ENCODE measurements around the gene PKN2. TPM values are rescaled to one million over a fixed set of nuclear protein-coding genes. Genes with fewer than 3 reads are reported as not detected.

The PKN2 gene
- total RNA-seq, 2 experiments from 2014 or later: 25.5 to 25.9 TPM

DNA sequence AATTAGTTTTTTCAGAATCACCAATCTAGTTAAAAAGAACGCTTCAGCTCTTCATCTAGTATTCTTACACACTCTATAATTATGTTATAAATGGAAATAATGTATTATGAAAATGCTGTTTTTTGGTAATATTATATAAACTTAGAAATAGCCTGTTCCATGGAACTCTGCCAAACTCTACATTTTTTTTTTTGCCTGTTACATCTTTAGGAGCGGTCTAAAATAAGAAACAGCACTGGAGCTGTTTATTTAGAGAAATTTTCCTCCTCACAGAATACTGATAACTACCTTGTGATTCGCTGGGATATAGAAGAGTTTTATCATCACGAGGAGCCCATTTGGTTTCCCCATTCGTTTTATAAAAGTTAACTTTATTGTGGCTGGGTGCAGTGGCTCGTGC lies 58.5 kb downstream of the PKN2 start:
- Mint-ChIP-seq H3K36me3 (ENCODE audit: low read depth) (peaks cover 23% of the 10 kb centered on the region), H3K9me3 (no peaks in the 10 kb centered on the region), H3K4me3 (no peak overlapping the region), H3K27ac (no peak overlapping the region), H3K27me3 (no peaks in the 10 kb centered on the region), H3K4me1 (peaks cover 10% of the 10 kb centered on the region)
- no peak for DNase-seq
- ChIA-PET POLR2A (interaction anchor here (0.7 kb wide), 1 partner anchor 17 kb away, joined by 3 read pairs; no protein-coding TSS in a partner anchor), CTCF (no interaction called here)

DNA sequence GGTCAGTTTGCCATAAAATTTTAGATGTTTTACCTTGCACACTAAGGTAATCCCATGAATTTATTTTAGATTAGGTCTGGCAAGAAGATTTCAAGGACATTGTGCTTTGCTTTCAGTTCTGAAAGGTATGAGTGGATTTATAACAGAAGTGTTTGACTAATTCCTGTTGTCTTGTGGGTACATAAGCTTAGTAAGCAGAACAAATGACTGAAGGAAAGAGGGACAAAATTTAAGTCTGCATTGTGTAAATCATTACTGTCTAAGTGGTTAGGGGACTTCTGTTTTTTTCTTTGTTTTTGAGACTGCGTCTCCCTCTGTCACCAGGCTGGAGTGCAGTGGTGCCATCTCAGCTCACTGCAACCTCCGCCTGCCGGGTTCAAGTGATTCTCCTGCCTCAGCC lies 60.1 kb downstream of the PKN2 start:
- no peak for DNase-seq
- POLR2A ChIA-PET: interaction anchor here (0.6 kb wide), 1 partner anchor 8 kb away, joined by 4 read pairs; no protein-coding TSS in a partner anchor
- Mint-ChIP-seq H3K27ac (no peak overlapping the region), H3K36me3 (ENCODE audit: low read depth) (peaks cover 23% of the 10 kb centered on the region), H3K27me3 (no peaks in the 10 kb centered on the region), H3K4me3 (no peak overlapping the region), H3K4me1 (peaks cover 10% of the 10 kb centered on the region), H3K9me3 (no peaks in the 10 kb centered on the region)
- CTCF ChIA-PET: no interaction called here

DNA sequence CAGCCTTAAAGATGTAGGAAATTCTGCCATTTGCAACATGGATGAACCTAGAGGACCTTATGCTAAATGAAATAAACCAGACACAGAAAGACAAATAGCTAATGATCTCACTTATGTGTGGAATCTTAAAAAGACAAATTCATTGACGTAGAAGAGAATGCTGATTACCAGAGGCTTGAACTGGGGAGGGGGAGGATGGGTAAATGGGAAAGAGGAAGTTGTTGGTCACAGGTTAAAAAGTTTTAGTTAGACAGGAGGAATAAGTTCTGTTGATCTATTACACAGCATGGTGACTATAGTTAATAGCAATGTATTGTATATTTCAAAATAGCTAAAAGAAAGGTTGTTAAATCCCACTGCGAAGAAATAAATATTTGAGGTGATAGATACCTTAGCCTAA lies 62.8 kb downstream of the PKN2 start:
- no peak overlapping the region for H3K4me3 Mint-ChIP-seq
- H3K36me3 Mint-ChIP-seq (ENCODE audit: low read depth): peaks cover 20% of the 10 kb centered on the region
- POLR2A ChIA-PET: no interaction called here
- H3K27ac Mint-ChIP-seq: no peak overlapping the region
- H3K27me3 Mint-ChIP-seq: no peaks in the 10 kb centered on the region
- no peaks in the 10 kb centered on the region for H3K9me3 Mint-ChIP-seq
- DNase-seq: no peak
- CTCF ChIA-PET: no interaction called here
- peaks cover 7% of the 10 kb centered on the region for H3K4me1 Mint-ChIP-seq

DNA sequence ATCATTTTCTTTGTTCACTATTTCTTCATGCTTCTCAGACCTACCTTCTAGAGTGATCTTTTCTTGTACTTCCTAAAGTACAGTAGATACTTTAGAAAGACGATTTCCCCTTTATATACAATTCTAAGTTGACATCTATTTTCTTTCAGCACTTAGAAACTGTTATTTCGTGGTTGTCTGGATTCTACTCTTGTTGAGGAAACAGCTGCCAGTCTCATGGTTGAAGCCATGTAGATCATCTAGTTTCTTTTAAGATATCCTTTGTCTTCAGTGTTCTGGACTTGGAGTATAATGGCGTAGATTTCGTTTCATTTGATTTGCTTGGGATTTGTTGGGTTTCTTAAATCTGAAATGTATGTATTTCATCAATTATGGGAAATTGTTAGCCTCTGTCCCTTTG lies 67.6 kb downstream of the PKN2 start:
- H3K27ac Mint-ChIP-seq: no peak overlapping the region
- peaks cover 17% of the 10 kb centered on the region for H3K36me3 Mint-ChIP-seq (ENCODE audit: low read depth)
- H3K4me1 Mint-ChIP-seq: no peaks in the 10 kb centered on the region
- CTCF ChIA-PET: no interaction called here
- H3K27me3 Mint-ChIP-seq: no peaks in the 10 kb centered on the region
- no peaks in the 10 kb centered on the region for H3K9me3 Mint-ChIP-seq
- POLR2A ChIA-PET: no interaction called here
- H3K4me3 Mint-ChIP-seq: no peak overlapping the region
- DNase-seq: no peak

DNA sequence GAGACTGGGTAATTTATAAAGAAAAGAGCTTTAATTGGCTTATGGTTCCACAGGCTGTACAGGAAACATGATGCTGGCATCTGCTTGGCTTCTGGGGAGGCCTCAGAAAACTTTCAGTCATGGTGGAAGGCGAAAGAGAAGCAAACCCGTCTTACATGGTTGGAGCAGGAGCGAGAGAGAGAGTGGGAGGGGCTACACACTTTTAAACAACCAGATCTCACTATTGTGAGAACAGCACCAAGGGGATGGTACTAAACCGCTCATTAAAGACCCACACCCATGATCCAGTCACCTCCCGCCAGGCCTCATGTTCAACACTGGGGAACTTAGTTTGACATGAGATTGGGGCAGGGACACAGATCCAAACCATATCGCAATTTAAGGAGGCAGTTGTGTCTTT lies 69.4 kb downstream of the PKN2 start:
- Mint-ChIP-seq H3K27me3 (no peaks in the 10 kb centered on the region), H3K36me3 (ENCODE audit: low read depth) (peaks cover 16% of the 10 kb centered on the region), H3K4me1 (no peaks in the 10 kb centered on the region), H3K9me3 (no peaks in the 10 kb centered on the region), H3K27ac (no peak overlapping the region), H3K4me3 (no peak overlapping the region)
- ChIA-PET CTCF (no interaction called here), POLR2A (no interaction called here)
- DNase-seq: no peak

DNA sequence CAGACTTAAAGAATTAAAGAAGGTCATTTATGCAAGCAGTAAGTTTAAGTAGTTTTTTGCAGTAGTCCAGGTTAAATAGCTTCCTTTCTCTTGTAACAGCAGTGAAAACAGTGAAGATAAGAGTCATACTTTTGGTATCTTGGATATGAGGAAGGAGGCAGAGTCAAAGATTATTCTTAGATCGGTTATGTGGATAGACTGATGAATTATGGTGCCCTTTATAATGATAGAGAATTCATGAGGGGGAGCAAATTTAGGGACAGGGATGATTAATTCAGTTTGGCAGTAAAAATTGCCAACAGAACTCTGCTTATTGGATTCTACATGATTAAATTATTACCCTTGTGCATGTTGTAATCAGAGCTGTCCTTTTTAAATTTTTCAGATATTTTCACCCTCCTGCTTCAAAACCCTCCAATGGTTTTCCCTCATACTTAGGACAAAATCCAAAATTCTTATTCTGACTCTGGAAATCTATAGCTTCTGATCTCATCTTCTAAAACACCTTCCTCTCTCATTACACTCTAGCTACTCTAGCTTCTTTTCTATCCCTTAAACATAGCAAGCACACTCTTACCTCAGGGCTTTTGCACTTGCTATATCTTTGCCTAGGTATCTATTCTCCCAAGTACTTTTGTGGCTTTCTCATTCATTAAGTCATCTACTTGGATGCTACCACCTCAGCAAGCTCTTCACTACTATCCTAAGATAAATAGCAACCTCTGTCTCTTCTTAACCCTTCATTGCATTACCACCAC lies 79.8 kb downstream of the PKN2 start:
- H3K4me3 Mint-ChIP-seq: no peak overlapping the region
- DNase-seq: no peak
- H3K9me3 Mint-ChIP-seq: no peaks in the 10 kb centered on the region
- ChIA-PET POLR2A (interaction anchor here (0.6 kb wide), 1 partner anchor 54 kb away, joined by 3 read pairs; no protein-coding TSS in a partner anchor), CTCF (interaction anchor here (0.8 to 1.6 kb wide), 2 partner anchors 28 to 114 kb away, joined by 3 read pairs; no protein-coding TSS in a partner anchor)
- no peak overlapping the region for H3K27ac Mint-ChIP-seq
- no peaks in the 10 kb centered on the region for H3K4me1 Mint-ChIP-seq
- peaks cover 25% of the 10 kb centered on the region for H3K36me3 Mint-ChIP-seq (ENCODE audit: low read depth)
- no peaks in the 10 kb centered on the region for H3K27me3 Mint-ChIP-seq

DNA sequence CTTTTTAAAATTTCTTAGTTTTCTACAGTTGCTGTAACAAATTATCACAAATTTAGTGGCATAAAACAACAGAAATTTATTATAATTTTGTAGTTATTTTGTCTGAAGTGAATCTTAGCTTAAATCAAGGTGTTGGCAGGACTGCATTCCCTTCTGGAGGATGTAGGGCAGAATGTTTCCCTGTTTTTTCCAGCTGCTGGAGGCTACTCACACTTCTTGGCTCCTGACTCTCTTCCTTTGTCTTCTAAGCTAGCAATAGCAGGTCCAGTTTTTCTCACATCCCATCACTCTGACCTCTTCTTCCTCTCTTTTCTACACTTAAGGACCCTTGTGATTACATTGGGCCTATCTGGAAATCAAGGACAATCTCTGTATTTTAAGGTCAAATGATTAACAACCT lies 84.1 kb downstream of the PKN2 start:
- POLR2A ChIA-PET: no interaction called here
- H3K36me3 Mint-ChIP-seq (ENCODE audit: low read depth): peaks cover 25% of the 10 kb centered on the region
- no peaks in the 10 kb centered on the region for H3K9me3 Mint-ChIP-seq
- no peaks in the 10 kb centered on the region for H3K27me3 Mint-ChIP-seq
- H3K4me1 Mint-ChIP-seq: no peaks in the 10 kb centered on the region
- no peak for DNase-seq
- CTCF ChIA-PET: interaction anchor here (1.5 kb wide), 1 partner anchor 110 kb away, joined by 3 read pairs; no protein-coding TSS in a partner anchor
- H3K4me3 Mint-ChIP-seq: no peak overlapping the region
- H3K27ac Mint-ChIP-seq: no peak overlapping the region

DNA sequence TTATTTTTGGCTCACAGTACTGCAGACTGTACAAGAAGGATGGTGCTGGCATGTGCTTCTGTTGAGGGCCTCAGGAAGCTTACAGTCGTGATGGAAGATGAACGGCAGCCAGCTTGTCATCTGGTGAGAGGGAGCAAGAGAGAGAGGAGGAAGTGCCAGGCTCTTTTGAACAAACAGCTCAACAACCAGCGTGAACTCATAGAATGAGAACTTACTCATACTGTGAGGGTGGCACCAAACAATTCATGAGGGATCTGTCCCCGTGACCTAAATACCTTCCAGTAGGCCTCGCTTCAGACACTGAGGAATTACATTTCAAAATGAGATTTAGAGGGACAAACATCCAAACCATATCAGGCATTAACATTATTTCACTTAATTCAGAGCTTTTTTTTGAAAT lies 84.7 kb downstream of the PKN2 start:
- H3K4me3 Mint-ChIP-seq: no peak overlapping the region
- DNase-seq: no peak

DNA sequence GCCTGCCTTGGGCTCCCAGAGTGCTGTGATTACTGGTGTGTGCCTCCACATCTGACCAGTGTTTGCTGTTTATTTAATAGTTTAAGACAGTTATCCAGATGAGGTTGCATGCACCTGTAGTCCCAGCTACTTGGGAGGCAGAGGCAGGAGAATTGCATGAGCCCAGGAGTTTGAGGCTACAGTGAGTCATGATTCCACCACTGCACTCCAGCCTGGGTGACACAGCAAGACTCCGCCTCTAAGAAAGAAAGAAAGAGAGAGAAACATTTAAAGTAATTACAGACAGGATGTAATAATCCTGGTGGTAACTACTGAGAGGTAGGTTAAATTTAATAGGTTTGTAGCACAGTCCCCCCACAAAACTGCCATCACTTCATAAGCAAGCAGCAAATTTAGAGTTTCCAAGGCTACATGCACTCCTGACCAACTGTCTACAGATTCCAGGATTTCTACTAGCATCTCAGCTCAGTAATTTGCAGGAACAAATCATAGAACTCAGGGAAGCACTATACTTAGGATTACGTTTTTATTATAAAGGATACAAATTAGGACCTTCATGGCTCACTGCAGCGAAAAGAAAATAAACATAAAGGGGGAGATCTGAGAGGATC lies 89.6 kb downstream of the PKN2 start:
- Mint-ChIP-seq H3K27ac (peak overlapping the region; percentile 55), H3K4me3 (no peak overlapping the region), H3K9me3 (no peaks in the 10 kb centered on the region), H3K36me3 (ENCODE audit: low read depth) (peaks cover 56% of the 10 kb centered on the region), H3K27me3 (no peaks in the 10 kb centered on the region), H3K4me1 (peaks cover 18% of the 10 kb centered on the region)
- CTCF ChIA-PET: no interaction called here
- POLR2A ChIA-PET: no interaction called here
- no peak for DNase-seq

More for the DNA sequence above, 84.7 kb downstream of the PKN2 start:
- POLR2A ChIA-PET: no interaction called here
- H3K4me1 Mint-ChIP-seq: peaks cover 6% of the 10 kb centered on the region
- peaks cover 30% of the 10 kb centered on the region for H3K36me3 Mint-ChIP-seq (ENCODE audit: low read depth)
- H3K27me3 Mint-ChIP-seq: no peaks in the 10 kb centered on the region
- H3K27ac Mint-ChIP-seq: no peak overlapping the region
- H3K9me3 Mint-ChIP-seq: no peaks in the 10 kb centered on the region
- CTCF ChIA-PET: no interaction called here

DNA sequence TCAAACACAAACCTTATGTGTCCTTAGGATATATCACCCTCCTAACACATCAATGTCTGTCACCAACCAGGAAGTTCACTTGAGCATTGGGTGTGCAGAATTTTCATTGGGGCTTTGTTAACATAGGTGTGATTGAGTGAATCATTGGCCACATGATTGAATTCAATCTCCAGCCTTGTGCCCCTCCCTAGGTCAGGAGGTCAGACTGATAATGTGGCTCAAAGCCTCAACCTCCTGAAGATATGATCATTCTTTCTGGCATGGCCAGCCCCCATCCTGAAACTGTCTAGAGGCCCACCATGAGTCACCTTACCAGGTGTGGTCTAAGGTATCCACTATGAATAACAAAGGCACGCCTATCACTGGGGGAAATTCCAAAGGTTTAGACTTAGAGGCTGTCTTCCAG lies 90.1 kb downstream of the PKN2 start:
- Mint-ChIP-seq H3K27me3 (no peaks in the 10 kb centered on the region), H3K4me1 (peaks cover 18% of the 10 kb centered on the region), H3K4me3 (no peak overlapping the region), H3K36me3 (ENCODE audit: low read depth) (peaks cover 52% of the 10 kb centered on the region), H3K9me3 (no peaks in the 10 kb centered on the region), H3K27ac (peak overlapping the region; percentile 55)
- POLR2A ChIA-PET: interaction anchor here (1.6 kb wide), 1 partner anchor 91 kb away, joined by 4 read pairs; no protein-coding TSS in a partner anchor
- CTCF ChIA-PET: no interaction called here
- DNase-seq: peak; percentile 17

DNA sequence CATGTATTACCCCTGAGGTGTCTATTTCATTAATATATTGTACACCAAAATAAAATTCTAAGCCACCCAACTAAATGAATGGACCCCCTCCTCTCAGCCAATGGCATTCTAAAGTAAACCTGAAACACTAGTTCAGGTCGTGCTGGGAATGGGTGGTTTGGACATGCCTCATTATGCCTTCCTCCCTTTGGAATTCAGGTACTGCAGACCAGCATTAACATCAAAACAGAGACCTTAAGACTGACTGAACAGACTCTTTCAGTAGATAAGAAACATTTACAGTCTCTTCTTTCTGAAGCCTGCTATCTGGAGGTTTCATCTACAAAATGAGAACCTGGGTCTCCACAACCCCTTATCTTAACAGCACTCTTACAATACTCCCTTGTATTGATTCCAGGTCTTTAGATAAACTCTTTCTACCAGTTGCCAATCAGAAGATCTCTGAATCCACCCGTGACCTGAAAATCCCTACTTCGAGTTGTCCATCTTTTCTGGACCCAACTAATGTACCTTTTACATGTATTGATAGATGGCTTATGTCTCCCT lies 93.6 kb downstream of the PKN2 start:
- no peak for DNase-seq
- ChIA-PET POLR2A (no interaction called here), CTCF (no interaction called here)
- H3K9me3 Mint-ChIP-seq: no peaks in the 10 kb centered on the region
- no peak overlapping the region for H3K4me3 Mint-ChIP-seq
- no peaks in the 10 kb centered on the region for H3K27me3 Mint-ChIP-seq
- H3K27ac Mint-ChIP-seq: no peak overlapping the region
- H3K36me3 Mint-ChIP-seq (ENCODE audit: low read depth): peaks cover 38% of the 10 kb centered on the region
- H3K4me1 Mint-ChIP-seq: peaks cover 18% of the 10 kb centered on the region

DNA sequence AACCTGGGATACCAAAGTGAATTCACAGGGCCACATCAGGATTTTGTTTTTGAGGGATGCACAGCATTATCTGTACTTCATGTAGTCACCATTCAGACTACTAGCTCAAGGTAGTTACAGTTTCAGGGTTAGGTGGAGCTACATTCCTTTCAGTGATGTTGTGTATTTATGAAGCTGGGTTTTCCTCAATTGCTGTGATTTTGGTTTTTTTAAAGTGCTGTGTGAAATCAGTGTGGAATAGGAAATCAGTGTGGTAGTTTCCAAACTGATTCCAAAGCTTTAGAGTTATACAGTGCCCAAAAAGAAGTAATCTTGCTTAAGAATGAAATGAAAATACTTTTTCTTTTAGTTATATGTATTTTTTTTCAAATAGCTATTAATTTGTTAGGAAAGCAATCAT lies 95.8 kb downstream of the PKN2 start:
- ChIA-PET CTCF (no interaction called here), POLR2A (interaction anchor here (1.0 kb wide), 1 partner anchor 31 kb away, joined by 3 read pairs; no protein-coding TSS in a partner anchor)
- no peak overlapping the region for H3K4me3 Mint-ChIP-seq
- no peak overlapping the region for H3K27ac Mint-ChIP-seq
- DNase-seq: no peak
- no peaks in the 10 kb centered on the region for H3K9me3 Mint-ChIP-seq
- peaks cover 2% of the 10 kb centered on the region for H3K4me1 Mint-ChIP-seq
- peaks cover 38% of the 10 kb centered on the region for H3K36me3 Mint-ChIP-seq (ENCODE audit: low read depth)
- H3K27me3 Mint-ChIP-seq: no peaks in the 10 kb centered on the region

DNA sequence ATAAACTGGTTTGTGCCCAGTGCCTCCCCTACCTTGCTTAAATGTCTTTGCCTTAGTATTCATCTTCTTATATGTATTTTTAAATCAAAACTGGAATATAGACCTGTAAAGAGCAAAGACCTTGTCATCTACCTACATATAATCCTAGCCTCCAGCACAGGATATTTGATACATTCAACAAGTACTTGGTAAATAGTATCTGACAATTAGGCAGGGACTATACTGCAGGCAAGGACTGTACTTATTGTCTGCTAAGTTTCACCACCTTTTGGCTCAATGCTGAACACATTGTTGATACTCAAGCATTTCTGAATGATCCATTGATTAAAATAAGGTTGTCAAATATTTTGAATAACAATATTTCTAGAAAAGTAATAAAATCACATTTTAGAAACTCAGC lies 96.4 kb downstream of the PKN2 start:
- Mint-ChIP-seq H3K4me3 (no peak overlapping the region), H3K27ac (no peak overlapping the region), H3K9me3 (no peaks in the 10 kb centered on the region), H3K36me3 (ENCODE audit: low read depth) (peaks cover 37% of the 10 kb centered on the region), H3K4me1 (no peaks in the 10 kb centered on the region), H3K27me3 (no peaks in the 10 kb centered on the region)
- CTCF ChIA-PET: no interaction called here
- DNase-seq: no peak
- POLR2A ChIA-PET: interaction anchor here (1.0 kb wide), 1 partner anchor 30 kb away, joined by 3 read pairs; no protein-coding TSS in a partner anchor
